ENCODE measurements around the gene PSMC6.

Gene PSMC6

DNA sequence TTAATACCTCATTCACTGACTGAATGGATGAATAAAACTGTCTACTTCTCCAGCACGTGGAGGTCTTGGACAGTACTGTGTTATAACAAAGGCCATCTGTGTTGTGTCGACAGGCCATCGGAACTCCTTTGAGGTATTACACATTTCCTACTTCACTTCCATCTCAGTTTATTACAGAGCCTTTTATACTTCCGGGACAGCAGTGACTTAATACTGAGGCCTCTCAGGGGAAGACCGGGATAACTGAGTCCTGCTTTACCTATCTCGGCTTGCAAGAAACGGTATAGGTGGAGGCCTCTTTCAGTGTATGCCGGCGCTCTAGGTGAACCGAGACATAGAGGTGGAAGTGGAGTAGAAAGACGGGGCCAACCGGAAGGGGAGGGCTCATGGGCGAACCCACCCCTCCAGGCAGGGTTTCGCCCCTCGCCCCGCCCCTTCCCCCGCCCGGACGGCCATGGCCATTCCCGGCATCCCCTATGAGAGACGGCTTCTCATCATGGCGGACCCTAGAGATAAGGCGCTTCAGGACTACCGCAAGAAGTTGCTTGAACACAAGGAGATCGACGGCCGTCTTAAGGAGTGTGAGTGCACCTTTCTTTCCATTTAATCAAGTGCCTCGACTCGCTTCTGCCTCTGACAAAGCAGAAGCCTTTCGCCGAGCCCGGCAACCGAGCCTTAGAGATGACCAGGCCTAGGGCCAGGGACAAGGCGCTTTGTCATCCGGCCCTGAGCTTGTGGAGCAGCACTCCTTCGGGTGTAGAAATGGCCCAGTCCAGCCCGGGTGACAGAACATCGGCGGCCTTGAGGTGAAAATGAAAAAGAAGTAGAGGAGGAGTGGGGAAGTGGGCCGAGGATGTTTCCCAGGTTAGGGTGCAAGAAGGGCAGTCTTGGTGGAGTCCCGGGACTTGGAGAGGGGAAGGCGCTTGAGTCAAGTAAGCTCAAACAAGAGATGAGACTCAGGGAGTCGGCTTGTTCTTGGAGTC lies at the start of gene PSMC6:
Gene PSMC6 (plus strand): TSS at position 477 of the 983 bp plus-strand sequence. CDS start 20 bp downstream, at position 497.
- peak; percentile 97 for DNase-seq

DNA sequence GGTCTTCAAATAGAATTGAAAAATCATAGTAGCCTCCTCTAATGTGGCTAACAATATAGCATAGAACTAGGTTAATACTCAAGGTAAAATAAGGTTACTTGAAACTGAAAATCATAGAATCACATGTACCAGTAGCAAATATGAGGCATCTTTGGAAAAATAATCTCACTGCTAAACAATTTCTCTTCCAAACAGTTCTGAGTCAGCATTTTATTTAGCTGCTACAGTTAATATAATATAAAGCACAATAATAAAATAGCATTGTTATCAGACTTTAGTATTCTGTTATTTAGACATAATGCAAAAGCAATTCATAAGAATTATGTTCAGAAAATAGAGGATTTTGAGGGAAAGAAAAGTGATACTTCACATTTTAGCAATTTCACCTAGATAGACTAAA lies 46.7 kb upstream of the PSMC6 start:
- no peak for DNase-seq

DNA sequence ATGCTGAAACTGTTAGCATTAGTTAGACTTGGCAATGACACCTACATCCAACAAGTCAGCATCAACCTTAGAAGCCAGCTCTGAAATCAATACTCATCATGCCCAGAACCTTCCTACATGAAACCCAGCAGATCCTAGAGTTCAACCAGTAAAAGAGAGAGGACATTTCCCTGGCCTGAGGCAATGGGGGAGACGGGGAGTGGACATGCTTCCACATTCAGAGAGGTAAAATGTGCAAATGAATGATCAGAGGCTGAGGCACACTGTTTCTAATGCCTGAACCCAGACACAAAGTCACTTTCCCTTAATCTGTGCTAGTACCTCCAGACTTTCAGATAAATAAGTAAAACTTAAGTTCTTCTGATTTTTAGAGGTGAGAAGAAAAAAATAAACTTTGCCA lies 46.2 kb upstream of the PSMC6 start:
- DNase-seq = no peak

DNA sequence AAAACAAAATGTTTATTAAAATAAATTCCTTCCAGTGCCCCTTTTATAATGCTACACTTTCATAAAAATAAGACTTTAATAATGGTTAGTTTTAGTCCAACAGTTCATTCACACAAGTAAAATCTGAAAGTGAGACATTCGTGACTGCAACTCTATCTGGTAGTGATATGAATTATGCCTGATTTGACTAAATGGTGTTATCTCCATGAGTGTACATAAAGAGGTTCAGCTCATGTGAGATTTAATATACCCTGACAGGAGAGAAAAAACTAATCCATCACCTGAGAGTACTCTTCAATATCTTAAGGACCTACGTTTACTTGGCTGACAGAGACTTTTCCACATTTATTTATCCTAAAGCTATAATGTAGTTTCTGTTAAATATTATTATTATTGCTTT lies 45.7 kb upstream of the PSMC6 start:
- DNase-seq = no peak

DNA sequence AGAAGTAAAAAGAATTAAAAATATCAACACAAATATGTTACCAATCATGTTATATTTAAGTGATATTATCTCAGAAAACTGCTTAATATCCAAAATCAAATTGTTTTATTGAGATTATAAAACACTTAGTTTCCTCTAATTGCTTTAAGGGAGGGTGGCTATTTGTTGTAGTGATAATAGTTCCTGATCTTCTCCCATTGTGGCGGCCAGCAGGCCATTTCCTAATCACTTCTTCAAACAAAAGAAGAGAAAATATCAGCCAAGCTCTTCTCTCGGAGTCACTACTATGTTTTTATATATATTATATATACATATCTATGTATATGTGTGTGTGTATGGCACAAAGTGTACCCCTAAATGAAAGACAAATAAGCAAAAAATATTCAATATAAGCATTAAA lies 43.1 kb upstream of the PSMC6 start:
- DNase-seq = no peak

DNA sequence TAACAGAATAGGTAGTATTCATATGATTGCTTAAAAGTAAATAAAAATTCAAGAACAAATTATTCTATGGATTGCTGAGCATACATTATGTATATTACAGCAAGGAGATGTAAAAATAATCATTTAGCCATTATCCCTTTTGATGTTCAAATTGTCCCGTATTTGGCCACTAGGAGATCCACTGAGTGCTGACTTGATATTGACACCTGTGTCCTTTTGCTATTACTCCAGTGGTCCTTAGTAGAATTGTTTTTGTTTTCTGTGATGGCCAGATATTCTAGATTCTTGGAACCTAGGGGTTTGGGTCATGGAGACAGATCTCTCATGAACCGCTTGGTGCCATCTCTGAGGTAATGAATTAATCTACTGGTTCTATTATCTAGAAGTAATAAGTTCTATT lies 28.4 kb upstream of the PSMC6 start:
- no peak for DNase-seq

DNA sequence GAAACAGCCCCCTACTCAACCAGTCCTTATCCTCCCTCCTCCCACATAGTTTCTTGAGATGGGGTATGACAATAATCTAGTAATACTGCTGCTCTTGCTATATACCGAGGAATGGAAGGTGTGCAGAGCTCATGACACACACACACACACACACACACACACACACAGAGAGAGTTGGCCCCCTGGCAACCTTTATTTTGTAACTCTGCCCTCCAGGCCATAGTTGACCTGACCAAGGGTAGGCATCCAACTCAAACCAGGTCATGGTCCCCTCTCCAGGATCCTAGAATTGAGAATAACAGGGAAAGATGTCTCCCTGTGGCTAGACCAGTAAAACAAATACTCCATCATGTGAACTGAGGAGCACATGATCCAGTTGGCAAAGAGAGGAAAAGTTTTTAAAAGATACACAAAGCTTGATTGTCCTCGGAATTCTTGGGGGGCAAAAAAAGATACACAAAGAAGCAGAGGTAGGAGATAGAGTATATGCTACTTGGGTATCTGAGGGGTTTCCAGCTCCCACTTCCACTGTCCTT lies 22.9 kb upstream of the PSMC6 start:
- DNase-seq = no peak

DNA sequence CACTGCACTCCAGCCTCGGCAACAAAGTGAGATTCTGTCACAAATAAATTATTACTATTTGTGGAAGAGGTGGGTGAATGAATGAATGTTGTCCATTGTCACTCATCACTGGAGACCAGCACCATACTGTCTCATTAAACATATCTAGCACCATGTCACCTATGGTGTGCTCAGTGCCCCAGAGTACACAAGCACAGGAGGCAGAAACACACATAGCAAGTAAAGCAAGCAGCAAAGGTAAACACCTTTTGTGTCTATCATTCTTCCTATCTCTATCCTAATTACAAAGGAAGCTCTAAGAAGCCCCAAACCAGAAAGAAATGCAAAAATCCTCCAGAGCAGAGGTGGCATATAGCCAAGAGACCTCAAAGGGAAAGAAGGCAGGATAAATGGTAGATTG lies 20.8 kb upstream of the PSMC6 start:
- DNase-seq = no peak

DNA sequence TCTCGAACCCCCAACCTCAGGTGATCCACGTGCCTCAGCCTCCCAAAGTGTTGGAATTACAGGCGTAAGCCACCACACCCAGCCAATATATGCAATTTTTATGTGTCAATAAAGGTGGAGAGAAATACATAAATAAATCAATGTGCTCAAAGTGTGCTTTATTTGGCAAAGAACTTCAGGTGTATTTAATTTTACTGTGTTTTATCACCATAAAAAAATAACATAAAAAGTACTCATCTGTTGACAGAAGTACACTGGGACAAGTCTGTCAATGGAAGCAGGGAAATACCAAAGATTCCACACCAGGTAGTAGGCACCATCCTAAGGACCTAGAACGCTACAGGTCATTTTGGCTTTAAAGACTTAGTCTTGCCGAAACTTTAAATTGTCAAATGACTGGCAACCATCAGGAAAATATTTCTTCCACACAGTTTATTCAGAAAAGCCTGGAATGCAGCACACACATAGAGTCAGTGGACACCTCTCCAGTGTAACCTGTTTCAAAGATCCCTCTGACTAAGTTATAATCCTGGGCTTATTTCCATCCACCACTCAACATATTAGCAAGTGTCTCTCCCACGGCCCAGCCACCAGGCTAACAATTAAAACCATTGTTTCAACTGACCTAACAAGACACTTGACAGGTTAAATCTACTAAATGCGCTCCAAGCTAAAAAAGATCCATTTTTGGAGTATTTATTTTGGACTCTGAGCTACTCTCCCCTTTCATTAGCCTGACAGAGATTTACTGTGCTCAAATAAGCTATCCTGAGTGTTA lies 15.8 kb upstream of the PSMC6 start:
- no peak for DNase-seq

DNA sequence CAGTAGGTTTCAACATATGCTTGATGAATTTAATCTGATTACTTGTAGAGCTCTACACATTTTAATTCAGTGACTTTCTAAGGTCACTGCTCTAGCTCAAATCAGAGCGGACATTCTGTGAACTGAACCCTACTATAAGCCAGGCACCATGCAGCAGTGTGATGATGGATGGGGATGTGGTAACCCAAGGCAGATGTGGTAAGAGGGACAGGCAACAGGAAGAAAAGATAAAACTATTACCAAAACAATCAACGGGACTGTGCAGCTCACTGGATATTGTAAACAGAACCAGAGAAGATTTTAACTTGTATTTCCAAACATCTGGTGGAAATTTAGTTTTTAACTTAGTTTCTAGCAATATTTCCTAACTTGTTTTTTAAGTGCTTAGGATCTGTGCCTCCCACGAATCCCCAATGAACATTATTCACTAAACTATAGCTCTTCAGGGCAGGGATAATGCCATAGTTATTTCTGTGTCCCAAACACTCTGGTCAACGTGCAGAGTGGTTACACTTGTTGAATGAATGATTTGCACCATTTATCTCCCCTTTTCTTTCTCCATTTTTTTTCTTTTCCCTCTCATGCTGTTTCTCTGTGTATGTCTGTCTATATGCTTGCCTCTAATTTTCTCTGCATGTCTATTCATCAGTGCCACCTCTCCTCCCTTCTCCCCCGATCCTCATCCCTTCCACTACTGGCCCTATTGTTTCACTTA lies 14.6 kb upstream of the PSMC6 start:
- no peak for DNase-seq

DNA sequence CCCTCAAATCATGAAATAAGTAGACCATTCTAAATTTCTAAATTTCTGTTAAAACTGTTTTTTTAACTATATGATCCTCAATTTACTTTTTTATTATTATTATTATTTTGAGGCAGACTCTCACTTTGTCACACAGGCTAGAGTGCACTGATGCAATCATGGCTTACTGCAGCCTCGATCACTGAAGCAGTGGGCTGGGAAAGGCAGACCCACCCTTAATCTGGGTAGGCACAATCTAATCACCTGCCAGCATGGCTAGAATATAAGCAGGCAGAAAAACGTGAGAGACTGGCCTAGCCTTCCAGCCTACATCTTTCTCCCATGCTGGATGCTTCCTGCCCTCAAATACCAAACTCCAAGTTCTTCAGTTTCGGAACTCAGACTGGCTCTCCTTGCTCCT lies 14.0 kb upstream of the PSMC6 start:
- DNase-seq = no peak

DNA sequence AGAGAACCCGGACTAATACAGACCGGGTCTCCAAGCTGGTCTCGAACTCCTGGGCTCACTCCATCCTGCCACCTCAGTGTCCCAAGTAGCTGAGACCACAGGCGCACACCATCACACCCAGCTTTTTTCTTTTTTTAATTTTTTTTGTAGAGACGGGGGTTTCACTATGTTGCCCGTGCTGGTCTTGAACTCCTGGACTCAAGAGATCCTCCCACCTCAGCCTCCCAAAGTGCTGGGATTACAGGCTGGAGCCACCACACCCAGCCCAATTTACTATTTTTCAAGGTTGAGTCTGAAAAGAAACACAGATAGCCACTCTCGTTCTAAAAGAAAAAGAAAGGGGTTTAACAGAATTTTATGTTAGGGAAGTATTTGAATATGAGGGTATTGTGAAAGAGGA lies 13.5 kb upstream of the PSMC6 start:
- DNase-seq = no peak

DNA sequence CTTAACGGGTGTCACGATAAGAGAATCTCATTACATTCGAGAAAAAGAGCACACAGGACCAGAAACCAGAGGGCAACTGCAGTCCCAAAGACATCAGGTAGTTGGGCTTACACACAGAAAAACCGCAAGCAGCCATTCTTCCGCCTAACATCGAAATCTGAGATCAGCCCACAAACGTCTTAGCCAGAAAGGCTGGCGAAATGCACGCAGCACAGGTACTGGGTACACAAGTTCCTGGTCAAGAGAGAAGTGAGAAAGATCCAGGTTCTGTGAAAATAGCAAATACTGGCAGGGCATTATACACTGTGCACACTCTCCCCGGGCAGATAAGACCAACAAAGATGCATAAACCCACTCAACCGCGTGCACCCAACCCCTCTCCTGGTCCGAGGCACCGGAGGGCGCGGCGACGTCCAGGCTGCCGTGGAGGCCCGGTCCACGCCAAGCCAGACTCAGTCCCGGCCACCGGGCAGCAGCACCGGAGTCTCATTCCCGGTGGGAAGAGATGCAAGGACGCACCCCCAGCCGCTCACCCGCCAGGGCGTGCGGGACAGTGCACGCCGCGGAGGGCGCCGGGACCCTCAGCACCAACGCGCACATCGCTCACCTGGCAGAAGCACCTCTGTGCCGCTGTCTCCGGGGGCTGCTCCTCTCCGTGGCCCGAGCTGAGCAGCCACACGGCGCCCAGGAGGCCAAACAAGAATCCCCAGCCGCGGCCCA lies 12.1 kb upstream of the PSMC6 start:
- DNase-seq = peak; percentile 65

DNA sequence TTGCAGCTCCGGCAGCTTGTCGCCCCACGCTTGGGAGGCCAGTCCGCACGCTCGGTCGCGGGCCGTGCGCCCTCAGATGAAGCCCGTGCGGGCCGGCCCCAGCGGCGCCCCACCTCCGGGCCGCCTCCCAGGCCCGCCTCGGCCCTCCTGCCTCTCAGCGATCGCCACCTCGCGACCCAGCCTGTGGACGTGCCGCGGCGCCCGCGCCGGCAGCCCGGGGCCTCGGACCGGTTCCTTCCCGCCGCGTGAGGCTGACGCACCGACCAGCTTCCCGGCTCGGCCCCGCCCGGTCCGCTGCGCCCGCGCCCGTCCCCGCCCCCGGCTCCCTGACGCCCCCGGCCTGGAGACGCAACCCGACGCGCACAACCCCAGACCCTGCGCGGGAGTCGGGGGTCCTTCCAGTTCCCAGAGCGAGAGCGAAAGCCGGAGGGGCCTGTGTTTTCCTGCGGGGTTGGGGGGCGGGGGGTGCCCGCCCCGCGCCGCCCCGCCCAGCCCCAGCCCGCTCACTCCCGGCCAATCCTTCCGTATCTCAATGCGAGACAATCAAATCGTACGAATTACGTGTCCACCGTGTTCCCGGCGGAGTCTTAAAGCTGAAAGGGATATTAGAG lies 11.4 kb upstream of the PSMC6 start, which contains the start of gene ERO1A:
Gene ERO1A (minus strand): TSS at position 78 of the 611 bp plus-strand sequence. CDS start 77 bp downstream, at position 1.
- peak; percentile 84 for DNase-seq

DNA sequence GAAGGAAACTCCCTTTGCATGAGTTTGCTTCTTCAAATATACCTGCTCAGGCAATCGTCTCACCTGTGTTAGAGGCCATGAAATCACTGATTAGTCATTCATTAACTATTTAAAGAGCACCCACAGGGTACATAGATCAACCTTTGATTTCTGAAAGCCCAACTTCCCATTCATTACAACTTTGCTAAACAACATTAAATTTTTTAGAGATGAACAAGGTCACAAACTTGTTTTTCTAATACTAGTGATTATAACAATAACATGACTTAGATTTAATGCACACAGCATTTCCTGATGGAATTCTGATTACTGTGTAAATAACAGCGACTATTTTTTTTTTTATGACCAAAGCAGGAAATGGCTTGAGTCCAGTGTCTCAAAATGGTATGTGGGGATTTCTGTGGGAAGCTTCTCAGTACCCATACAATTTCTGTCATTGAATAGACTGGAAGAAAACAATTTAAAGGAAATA lies 6.3 kb upstream of the PSMC6 start:
- no peak for DNase-seq

DNA sequence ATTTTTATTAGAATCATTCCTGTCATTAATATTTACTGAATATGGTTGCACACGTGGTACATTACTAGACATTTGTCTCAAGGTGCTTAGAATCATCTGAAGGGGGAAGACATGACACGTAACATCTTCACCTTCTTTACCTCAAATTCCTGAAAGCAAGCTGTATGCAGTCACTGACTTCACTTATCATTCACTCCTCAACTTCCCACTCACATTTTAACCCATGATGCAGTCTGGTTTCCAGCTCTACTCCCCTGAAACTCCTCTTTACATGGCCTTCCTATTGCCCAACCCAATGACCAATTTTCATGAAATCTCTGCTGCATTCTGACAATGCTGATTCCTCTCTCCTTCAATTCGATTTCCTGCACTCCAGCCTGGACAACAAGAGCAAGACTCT lies 5.8 kb upstream of the PSMC6 start:
- no peak for DNase-seq

DNA sequence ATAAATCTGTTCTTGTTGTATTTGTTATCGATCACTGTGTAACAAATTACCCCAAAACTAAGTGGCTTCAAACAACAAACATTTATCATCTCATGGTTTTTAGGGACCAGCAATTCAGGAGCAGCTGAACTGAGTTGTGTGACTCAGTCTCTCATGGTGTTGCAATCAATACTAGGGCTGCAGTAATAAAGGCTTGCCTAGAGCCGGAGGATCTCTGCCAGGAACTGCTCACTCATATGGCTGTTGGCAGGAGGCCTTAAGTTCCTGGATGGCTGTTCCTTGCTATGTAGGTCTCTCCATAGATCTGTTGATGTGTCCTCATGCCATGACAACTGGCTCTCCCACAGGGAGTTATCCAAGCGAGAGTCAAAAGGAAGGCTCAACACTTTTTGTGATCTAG lies 3.8 kb upstream of the PSMC6 start:
- no peak for DNase-seq

DNA sequence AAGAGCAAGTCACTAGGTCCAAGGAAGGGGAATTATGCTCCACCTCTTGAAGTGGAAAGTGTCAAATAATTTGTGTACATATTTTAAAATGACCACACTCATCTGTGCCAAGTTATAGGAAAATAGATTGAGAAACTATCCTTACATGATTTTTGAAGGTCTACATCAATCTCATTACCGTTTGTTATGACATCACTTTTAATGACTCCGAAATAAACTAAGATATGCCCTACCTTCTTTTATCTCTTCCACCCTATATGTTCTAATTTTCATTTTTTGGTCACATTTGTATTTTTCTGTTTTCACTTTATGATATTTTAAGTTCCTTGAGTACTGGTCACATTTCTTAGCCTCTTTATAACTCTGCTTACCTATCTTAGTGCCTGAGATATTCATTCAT lies 3.3 kb upstream of the PSMC6 start:
- no peak for DNase-seq

DNA sequence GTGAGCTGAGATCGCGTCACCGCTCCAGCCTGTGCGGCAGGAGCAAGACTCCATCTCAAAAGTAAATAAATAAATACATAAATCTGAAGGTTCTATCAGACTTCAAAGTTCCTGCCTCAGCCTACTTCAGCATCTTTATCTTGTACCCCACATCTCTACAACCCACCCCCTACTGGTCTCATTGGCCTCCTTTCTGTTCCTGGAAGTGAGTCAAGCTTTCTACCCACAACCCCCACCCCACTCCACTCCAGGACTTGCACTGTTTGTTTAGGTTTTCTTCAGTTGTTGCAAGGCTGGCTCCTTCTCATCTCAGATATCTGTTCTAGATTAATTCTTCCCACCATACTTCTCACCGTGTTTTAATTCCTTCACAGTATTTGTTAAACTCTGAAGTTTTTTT lies 714 bp upstream of the PSMC6 start:
- peak; percentile 62 for DNase-seq

DNA sequence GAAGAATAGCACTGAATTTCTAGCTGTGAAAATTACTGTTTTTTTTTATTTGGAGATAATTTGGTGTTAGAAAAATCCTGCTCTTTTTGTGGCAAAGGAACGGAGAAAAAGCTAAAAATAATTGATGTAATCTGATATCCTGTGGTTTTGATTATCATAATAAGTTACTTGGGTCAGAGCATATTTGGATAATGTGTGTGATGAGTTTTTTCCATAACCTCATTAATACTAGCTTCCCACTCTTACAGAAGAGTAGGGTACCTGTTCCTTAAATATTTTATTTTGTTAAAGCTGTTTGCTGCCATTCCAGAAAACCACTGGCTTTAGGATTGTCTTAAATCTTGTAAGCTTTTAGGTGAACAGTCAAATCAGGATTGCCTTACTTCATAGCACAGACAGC lies 4.7 kb downstream of the PSMC6 start:
- DNase-seq = no peak

DNA sequence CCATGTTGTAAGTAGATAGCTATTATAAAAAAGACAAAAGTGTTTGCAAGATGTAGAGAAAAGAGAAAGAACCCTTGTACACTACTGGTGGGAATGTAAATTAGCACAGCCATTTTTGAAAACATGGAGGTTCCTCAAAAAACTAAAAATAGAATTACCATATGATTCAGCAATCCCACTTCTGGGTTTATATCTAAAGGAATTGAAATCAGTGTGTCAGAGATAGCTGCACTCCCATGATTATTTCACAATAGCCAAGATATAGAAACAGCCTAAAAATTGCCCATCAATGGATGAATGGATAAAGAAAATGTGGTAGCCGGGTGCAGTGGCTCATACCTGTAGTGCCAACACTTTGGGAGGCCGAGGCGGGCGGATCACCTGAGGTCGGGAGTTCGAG lies 9.2 kb downstream of the PSMC6 start:
- no peak for DNase-seq

Data from NCI-H2171 treated with DMSO at 0.1 percent for 48 hours (cell line).